ENCODE measurements around the gene CMYA5.

Gene CMYA5

DNA sequence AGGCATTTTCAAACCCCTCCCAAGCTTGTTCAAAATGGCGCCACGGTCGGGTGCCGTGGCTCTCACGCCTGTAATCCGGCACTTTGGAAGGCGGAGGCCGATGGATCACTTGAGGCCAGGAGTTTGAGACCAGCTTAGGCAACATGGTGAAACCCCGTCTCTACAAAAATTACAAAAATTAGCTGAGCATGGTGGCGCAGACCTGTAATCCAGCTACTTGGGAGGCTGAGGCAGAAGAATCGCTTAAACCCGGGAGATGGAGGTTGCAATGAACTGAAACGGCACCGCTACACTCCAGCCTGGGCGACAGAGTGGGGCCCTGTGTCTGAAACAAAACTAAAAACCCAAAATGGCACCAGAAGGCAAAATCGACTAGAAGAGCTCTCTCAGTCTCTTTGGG lies 159.4 kb downstream of the CMYA5 start:
- H3K4me3 ChIP-seq (ENCODE audit: control insufficient read depth, low read depth, low read length), result no peak overlapping the region
- DNase-seq (ENCODE audit: low read depth), result no peak
- TF ChIP-seq, protein P1, sequence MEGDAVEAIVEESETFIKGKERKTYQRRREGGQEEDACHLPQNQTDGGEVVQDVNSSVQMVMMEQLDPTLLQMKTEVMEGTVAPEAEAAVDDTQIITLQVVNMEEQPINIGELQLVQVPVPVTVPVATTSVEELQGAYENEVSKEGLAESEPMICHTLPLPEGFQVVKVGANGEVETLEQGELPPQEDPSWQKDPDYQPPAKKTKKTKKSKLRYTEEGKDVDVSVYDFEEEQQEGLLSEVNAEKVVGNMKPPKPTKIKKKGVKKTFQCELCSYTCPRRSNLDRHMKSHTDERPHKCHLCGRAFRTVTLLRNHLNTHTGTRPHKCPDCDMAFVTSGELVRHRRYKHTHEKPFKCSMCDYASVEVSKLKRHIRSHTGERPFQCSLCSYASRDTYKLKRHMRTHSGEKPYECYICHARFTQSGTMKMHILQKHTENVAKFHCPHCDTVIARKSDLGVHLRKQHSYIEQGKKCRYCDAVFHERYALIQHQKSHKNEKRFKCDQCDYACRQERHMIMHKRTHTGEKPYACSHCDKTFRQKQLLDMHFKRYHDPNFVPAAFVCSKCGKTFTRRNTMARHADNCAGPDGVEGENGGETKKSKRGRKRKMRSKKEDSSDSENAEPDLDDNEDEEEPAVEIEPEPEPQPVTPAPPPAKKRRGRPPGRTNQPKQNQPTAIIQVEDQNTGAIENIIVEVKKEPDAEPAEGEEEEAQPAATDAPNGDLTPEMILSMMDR (IDR thresholded peaks at IDR 0.05; ENCODE audit: control insufficient read depth, insufficient read depth, low read depth, low read length, missing control alignments), result no peak
